ENCODE data around the gene TMC3.

DNA sequence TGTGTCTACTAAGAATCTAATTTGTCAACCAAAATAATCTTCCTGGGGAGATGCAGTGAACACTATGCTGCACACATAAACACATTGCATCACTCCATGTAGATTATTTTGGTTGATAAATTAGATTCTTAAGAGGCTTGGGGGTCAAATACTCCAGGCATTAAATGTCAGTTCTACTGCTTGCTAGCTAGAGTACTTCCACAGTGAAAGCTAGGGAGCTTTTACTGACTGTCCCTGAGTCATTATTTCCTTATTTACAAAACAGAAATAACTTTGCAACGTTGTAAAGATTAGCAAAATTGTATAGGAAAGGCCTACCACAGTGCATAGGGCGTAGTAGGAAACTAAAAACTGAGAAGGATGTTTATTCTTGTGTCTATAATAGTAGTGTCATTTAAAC, 12.9 kb upstream of the TMC3 start:
- TF ChIP-seq CTCF (IDR thresholded peaks at IDR 0.05; ENCODE audit: poor library complexity) (no peak), EZH2phosphoT487 (IDR thresholded peaks at IDR 0.05; ENCODE audit: low read depth, severe bottlenecking, unreplicated experiment) (no peak)

All from hepatocyte (in vitro differentiated cells).